Stimulated activated CD4-positive, alpha-beta T cell treated with anti-CD3 and anti-CD28 coated beads, Interleukin-4, amount 100 ng/mL, for 1 hour (primary cell): ENCODE results near the gene IL1RAPL2.
"Not testable (repeated sequence)": the region's sequence is repeated elsewhere in the genome, so short reads cannot be mapped to it uniquely, and the experiment has no call there.

Experiments
- DNase-seq: peaks from one replicate; pipeline ENCODE4 v3.0.0-alpha.2; 2020

Gene IL1RAPL2

DNA sequence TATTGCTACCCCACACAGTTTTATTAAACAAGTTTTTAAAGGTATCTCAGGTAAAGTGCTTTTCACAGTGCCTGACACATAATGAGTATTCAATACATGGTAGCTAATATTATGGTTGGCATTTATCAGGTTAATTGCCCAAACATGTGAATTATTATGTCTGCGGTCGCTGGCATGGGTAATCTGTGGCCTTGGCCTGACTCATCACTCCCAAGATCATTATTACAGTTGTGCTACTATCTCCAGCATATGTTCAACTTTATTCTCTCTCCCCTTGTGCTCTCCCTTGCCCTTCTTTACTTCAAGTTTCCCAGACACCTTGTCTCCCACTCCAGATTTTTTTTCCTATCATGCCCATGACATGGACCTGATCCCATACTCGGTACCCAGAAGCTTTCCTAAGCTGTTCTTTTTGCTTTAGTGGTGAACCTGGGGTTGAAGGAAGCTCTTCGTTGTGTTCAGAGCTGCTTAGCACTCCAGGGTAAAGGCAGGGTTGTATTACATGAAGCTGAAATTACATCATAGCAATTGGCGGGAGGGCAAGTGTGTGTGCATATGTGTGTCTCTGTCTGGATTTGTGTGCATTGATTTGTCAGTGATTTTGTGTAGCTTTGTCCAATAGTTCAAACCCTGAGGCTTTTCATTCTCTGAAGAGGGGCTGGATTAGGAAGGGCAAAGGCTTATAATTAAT lies 1079.8 kb downstream of the IL1RAPL2 start:
- no peak for DNase-seq

- no peak for DNase-seq
Observed at GRCh38 chrX:105646592-105647372, 1080.8 kb downstream of the IL1RAPL2 start.

DNA sequence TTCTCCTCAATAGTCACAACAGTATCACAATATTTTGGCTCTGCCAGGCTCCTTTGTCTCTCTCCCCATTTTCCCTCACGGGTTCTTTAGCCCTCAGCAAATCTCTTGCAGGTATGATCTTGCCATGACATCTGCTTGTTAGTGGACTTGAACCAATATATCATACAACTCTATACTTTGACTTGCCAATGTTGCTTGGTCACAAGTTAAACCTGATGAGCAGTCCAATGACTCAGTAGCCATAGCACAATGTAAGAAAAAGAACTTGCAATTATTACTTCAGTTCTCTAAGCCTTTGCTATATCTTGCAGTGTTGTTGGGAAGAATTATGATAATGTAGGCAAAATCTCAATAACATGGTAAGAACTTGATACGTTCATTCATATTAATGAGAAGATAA lies 1081.8 kb downstream of the IL1RAPL2 start:
- DNase-seq = no peak

DNA sequence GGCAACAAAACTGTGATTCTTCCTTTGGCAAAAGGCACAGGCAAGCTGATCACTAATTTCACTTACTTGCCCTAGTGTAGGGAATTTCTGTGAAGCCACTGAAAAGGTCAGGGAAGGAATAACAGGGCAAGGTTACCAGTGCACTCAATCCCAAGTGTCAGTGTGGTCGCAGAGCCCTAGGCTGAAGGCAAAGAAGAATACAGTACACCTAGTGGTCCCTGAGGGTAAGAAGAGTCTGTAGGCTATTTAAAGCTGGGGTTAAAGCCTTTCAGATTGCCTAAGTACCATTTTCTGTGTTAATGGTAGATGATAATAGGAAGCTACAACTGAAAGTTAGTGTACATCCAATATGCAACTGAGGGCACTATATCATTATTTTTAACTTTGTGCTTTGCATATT lies 1082.7 kb downstream of the IL1RAPL2 start:
- DNase-seq = no peak

DNA sequence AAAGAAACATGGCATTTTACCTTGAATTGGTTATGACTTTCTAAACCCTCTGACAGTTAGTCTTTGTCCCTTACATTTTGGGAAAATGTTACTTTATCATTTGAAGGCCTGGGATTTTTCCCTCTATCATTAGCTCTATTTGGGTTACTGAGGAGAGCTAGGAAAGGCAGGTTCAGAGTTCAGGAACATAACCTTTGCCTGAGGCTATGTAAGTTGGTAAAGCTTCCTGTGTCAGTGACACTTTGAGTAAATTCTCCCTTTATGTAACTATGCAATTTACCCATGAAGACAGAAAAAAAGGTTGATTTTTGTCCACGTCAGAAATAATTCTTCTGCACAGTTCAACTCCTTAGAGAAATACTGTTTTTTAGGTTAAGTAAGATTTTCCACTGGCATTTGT lies 1084.6 kb downstream of the IL1RAPL2 start:
- DNase-seq = no peak

GRCh38 chrX:105650986-105651385 lies 1085.0 kb downstream of the IL1RAPL2 start:
- DNase-seq = no peak

DNA sequence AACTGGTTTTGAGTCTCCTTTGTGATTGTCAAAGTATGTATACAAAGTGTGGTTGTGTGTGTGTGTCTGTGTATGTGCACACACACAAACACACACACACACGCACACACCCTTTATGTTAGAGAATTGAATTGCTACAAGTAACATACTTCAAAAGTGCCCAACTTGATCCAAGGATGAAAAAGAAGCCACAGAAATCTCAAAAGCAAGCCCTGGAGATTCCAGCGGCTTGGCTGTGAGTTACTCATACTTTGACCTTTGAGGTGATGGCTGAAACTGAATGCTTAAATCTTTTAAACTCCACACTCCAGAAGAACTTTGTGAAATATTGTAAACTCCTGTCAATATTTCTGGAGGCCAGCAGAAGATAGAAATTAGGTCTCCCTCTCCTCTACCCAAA lies 1087.9 kb downstream of the IL1RAPL2 start:
- no peak for DNase-seq

DNA sequence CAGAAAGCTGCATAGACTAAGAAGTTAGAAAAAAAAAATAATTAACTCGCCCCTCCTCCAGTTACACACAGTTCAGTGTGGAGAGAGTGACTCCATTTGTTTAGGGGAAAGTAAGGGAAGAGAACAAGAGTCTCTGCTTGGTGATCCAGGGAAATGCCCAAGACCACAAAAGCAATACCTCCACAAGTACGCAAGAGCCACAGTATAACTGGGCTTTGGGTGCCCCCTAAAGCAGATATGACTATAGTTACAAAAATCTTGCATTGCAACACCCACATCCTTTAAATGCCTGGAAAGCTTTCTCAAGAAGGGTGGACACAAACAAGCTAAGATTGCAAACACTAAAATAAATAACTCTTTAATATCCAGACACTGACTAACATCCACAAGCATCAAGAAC lies 1092.1 kb downstream of the IL1RAPL2 start:
- no peak for DNase-seq

DNA sequence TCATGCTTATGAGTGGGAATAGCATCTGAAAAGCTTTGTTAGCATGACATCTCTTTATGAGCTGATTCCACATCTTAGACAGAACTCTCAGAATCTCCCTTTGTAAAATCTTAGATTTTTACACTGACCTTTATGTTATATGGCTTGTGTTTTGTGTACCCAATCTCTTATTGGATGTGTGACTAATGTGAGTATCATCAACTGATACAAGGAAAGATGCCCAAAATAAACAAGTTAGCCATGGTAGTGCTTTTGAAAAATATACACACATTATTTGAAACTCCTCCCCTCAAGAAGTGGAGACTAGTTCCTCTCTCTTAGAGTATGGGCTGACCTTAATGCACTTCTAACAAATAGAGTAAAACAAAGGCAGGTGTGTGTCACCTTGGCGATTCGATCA lies 1096.2 kb downstream of the IL1RAPL2 start:
- DNase-seq = no peak

GRCh38 chrX:105664243-105664642 lies 1098.2 kb downstream of the IL1RAPL2 start:
- DNase-seq = no peak

DNA sequence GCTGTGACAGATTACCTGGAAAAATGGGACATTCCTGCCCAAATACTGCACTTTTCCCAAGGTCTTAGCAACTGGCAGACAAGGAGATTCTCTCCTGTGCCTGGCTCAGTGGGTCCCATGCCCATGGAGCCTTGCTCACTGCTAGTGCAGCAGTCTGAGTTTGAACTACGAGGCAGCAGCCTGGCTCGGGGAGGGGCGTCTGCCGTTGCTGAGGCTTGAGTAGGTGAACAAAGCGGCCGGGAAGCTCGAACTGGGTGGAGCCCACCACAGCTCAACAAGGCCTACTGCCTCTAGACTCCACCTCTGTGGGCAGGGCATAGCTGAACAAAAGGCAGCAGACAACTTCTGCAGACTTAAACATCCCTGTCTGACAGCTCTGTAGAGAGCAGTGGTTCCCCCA lies 1118.3 kb downstream of the IL1RAPL2 start:
- DNase-seq = not testable (repeated sequence)

DNA sequence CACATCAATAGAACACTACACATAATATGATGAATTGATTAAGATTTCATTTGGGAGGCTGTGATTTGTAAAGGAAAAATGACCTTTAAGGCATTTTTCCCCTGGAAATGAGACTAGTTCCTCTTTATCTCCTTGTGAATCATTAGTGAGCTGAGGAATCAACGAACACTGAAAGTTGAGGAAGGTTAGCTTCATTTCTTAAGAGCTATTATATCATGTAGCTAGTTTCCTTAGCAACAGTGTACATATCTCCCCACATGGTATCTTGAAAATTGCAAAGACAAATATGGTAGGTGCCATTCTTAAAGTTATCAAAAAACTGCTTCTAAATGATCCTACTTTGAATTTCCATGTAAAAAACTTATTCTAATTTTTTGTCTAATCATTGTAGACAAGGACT lies 1128.8 kb downstream of the IL1RAPL2 start:
- DNase-seq = no peak

DNA sequence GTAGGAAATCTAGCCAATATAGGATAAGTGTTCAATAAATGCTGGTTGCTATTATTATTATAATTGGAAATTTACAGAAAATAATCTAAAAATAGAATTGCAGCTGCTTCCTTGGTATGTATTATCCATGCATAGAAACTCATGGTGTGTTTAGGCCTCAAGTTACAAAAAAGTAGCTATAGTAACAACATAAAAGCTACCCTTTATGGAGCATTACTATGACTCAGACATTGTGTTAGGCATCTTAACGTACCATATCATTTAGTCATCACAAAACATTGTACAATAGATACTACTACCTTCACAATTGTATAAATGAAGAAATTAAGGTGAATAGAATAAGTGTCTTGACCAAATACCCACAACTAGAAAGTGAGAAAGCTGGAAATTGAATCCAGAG lies 1129.5 kb downstream of the IL1RAPL2 start:
- no peak for DNase-seq

GRCh38 chrX:105696870-105697269 lies 1130.9 kb downstream of the IL1RAPL2 start:
- DNase-seq = no peak

GRCh38 chrX:105697984-105698781 lies 1132.2 kb downstream of the IL1RAPL2 start:
- no peak for DNase-seq

- DNase-seq = no peak
Observed at GRCh38 chrX:105700331-105700730, 1134.3 kb downstream of the IL1RAPL2 start.

DNA sequence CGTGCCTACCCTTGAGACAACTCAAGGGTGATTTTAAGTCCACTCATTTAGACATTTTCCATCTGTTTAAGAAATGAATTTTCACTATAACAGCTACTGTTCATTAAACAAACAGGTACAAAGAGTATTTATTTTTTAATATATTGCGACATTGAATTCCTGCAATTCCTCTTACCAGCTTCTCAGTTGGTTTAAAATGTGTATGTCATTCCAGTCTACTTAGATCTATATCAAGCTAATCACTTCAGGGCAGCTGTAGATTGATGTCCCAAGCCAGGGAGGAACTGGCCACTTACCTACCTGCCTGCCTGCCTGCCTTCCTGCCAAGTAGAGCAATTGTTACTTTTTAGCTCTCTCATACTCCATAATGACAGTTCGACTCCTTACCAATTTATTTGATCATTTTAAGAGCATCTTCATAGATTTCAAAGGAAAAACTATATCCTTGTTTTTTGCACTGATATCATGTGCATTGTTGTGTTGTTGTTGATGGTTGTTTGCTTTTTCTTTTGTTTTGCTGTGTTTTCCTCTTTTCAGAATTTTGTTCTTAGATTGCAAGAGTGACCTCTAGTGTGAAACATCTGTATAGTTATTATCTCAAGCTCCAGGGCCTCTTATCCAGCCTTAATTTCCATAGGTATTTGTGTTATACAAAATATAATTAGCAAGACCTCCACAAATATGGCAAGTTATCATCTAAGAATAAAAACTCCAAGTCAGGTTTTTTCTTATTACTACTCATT lies 1135.5 kb downstream of the IL1RAPL2 start:
- no peak for DNase-seq

GRCh38 chrX:105703876-105704275 lies 1137.9 kb downstream of the IL1RAPL2 start:
- no peak for DNase-seq

- no peak for DNase-seq
Observed at GRCh38 chrX:105706041-105706440, 1140.0 kb downstream of the IL1RAPL2 start.

DNA sequence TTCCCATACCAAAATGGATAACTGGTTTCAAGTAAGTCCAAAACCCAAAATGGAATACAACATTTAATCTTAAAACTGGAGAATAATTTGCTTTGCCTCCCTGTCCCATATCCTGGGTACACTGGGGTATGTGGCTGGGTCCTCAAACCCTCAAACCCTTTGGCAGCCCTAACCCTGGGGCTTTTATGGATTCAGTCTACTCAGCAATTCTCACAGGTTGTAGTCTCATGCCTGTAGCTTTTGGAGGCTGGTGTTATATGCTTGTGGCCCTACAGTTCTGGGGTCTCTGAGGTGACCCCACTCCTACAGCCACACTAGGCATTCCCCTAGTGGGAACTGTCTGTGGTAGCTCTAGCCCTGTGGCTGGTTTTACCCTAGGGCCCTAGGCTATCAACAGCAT lies 1145.8 kb downstream of the IL1RAPL2 start:
- DNase-seq = no peak

GRCh38 chrX:105715746-105716145 lies 1149.7 kb downstream of the IL1RAPL2 start:
- DNase-seq = no peak

- DNase-seq = no peak
Observed at GRCh38 chrX:105723966-105724735, 1158.2 kb downstream of the IL1RAPL2 start.
